GM21367 (cell line): ENCODE measurements around the gene GUCD1.
"Not testable (repeated sequence)": the region's sequence is repeated elsewhere in the genome, so short reads cannot be mapped to it uniquely, and the experiment has no call there.

Experiments used
- ATAC-seq: cut with Tn5 transposase; IDR thresholded peaks from one replicate; pipeline ENCODE4 v1.9.1; 2021; ENCODE audit not compliant: unreplicated experiment

Gene GUCD1

GRCh38 chr22:24566899-24567511 is 12.1 kb upstream of the GUCD1 start:
- ATAC-seq: no peak

GRCh38 chr22:24565077-24565476 is 10.1 kb upstream of the GUCD1 start:
- ATAC-seq: no peak

- no peak for ATAC-seq
These were observed 9.6 kb upstream of the GUCD1 start for GRCh38 chr22:24564376-24565058.

- ATAC-seq: no peak
These were observed 8.3 kb upstream of the GUCD1 start for GRCh38 chr22:24563246-24563645.

GRCh38 chr22:24559471-24559870 is 4.5 kb upstream of the GUCD1 start:
- no peak for ATAC-seq

GRCh38 chr22:24555165-24556039 is 464 bp upstream of the GUCD1 start, which contains the start of gene SNRPD3:
TSS of gene SNRPD3 (plus strand) at chr22:24555999. CDS start at chr22:24557675, 1,676 bp downstream.
- peak; percentile 52 for ATAC-seq

GRCh38 chr22:24553597-24554312 is 1.2 kb downstream of the GUCD1 start:
- no peak for ATAC-seq

GRCh38 chr22:24552503-24553286 is 2.2 kb downstream of the GUCD1 start:
- ATAC-seq: not testable (repeated sequence)

GRCh38 chr22:24550902-24551435 is 4.0 kb downstream of the GUCD1 start:
- ATAC-seq: no peak

GRCh38 chr22:24550028-24550901 is 4.7 kb downstream of the GUCD1 start:
- no peak for ATAC-seq

GRCh38 chr22:24548812-24549211 is 6.1 kb downstream of the GUCD1 start:
- ATAC-seq: no peak

GRCh38 chr22:24543679-24544243 is 11.2 kb downstream of the GUCD1 start:
- ATAC-seq: no peak

- ATAC-seq: no peak
These were observed 11.7 kb downstream of the GUCD1 start for GRCh38 chr22:24543185-24543601.

- no peak for ATAC-seq
These were observed 12.3 kb downstream of the GUCD1 start for GRCh38 chr22:24542641-24543040.

- ATAC-seq: no peak
These were observed 13.0 kb downstream of the GUCD1 start for GRCh38 chr22:24541681-24542515.

GRCh38 chr22:24540470-24540869 is 14.5 kb downstream of the GUCD1 start:
- ATAC-seq: no peak

- ATAC-seq: no peak
These were observed 18.8 kb downstream of the GUCD1 start for GRCh38 chr22:24536089-24536488.

GRCh38 chr22:24535348-24535747 is 19.6 kb downstream of the GUCD1 start:
- ATAC-seq: no peak
